ENCODE measurements around the gene EEF1AKMT2. TPM values are rescaled to one million over a fixed set of nuclear protein-coding genes. Genes with fewer than 3 reads are reported as not detected.

The EEF1AKMT2 gene
- total RNA-seq, 1 experiment from 2014 or later, result 18.2 TPM

- Histone ChIP-seq H3K9me3 (ENCODE audit: low read length) (no peaks in the 10 kb centered on the region), H3K4me3 (ENCODE audit: low read length) (no peak overlapping the region), H3K36me3 (ENCODE audit: low read depth, low read length) (peaks cover 14% of the 10 kb centered on the region), H4K20me1 (ENCODE audit: low read length) (no peaks in the 10 kb centered on the region), H2AFZ (ENCODE audit: low read length) (no peak overlapping the region), H3F3A (ENCODE audit: low read length, unreplicated experiment) (no peaks in the 10 kb centered on the region), H3K9me2 (replicated peaks; ENCODE audit: low read length) (no peaks in the 10 kb centered on the region), H3K4me1 (ENCODE audit: insufficient read depth, low read length) (no peaks in the 10 kb centered on the region), H3K9ac (ENCODE audit: low read length) (no peak overlapping the region), H3K79me2 (ENCODE audit: low read length) (no peaks in the 10 kb centered on the region), H3K27ac (ENCODE audit: low read length) (no peak overlapping the region), H3K27me3 (ENCODE audit: low read length) (no peaks in the 10 kb centered on the region), H3K4me2 (ENCODE audit: low read length) (no peak overlapping the region)
- ChIA-PET CTCF (interaction anchor here (0.5 kb wide), 1 partner anchor 804 kb away, joined by 3 read pairs; no protein-coding TSS in a partner anchor), POLR2A (ENCODE audit: unreplicated experiment) (no interaction called here)
- no peak for TF ChIP-seq EZH2phosphoT487 (IDR thresholded peaks at IDR 0.05; ENCODE audit: borderline replicate concordance, low read length)
- TF ChIP-seq CTCF (conservative IDR thresholded peaks at IDR 0.05; ENCODE audit: low read depth, low read length), result no peak
- TF ChIP-seq EZH2 (IDR thresholded peaks at IDR 0.05; ENCODE audit: low read length, unreplicated experiment), result no peak
- no TSS peak for BruUV-seq (replicated peaks)
- intact Hi-C loops (cut with micrococcal nuclease), result no loop called here
- ATAC-seq (no peak), DNase-seq (no peak)
Observed at GRCh38 chr10:124824507-124824906, 32.8 kb upstream of the EEF1AKMT2 start.

GRCh38 chr10:124821520-124821919 is 29.8 kb upstream of the EEF1AKMT2 start:
- H3K79me2 ChIP-seq (ENCODE audit: low read length), result no peaks in the 10 kb centered on the region
- ATAC-seq (no peak), DNase-seq (no peak)
- no peaks in the 10 kb centered on the region for H4K20me1 ChIP-seq (ENCODE audit: low read length)
- H3K4me2 ChIP-seq (ENCODE audit: low read length), result no peak overlapping the region
- H2AFZ ChIP-seq (ENCODE audit: low read length), result no peak overlapping the region
- H3K9me2 ChIP-seq (replicated peaks; ENCODE audit: low read length), result no peaks in the 10 kb centered on the region
- ChIA-PET CTCF (no interaction called here), POLR2A (ENCODE audit: unreplicated experiment) (no interaction called here)
- no peak overlapping the region for H3K27ac ChIP-seq (ENCODE audit: low read length)
- no peaks in the 10 kb centered on the region for H3K4me1 ChIP-seq (ENCODE audit: insufficient read depth, low read length)
- no peaks in the 10 kb centered on the region for H3F3A ChIP-seq (ENCODE audit: low read length, unreplicated experiment)
- TF ChIP-seq EZH2phosphoT487 (IDR thresholded peaks at IDR 0.05; ENCODE audit: borderline replicate concordance, low read length), result no peak
- TF ChIP-seq EZH2 (IDR thresholded peaks at IDR 0.05; ENCODE audit: low read length, unreplicated experiment), result no peak
- no peak for TF ChIP-seq CTCF (conservative IDR thresholded peaks at IDR 0.05; ENCODE audit: low read depth, low read length)
- H3K9me3 ChIP-seq (ENCODE audit: low read length), result no peaks in the 10 kb centered on the region
- intact Hi-C loops (cut with micrococcal nuclease), result no loop called here
- no peak overlapping the region for H3K9ac ChIP-seq (ENCODE audit: low read length)
- no TSS peak for BruUV-seq (replicated peaks)
- H3K36me3 ChIP-seq (ENCODE audit: low read depth, low read length), result peaks cover 3% of the 10 kb centered on the region
- H3K27me3 ChIP-seq (ENCODE audit: low read length), result no peaks in the 10 kb centered on the region
- H3K4me3 ChIP-seq (ENCODE audit: low read length), result no peak overlapping the region

- H3K27me3 ChIP-seq (ENCODE audit: low read length), result no peaks in the 10 kb centered on the region
- no peak overlapping the region for H2AFZ ChIP-seq (ENCODE audit: low read length)
- no peak for DNase-seq
- TF ChIP-seq EZH2 (IDR thresholded peaks at IDR 0.05; ENCODE audit: low read length, unreplicated experiment), result no peak
- TF ChIP-seq EZH2phosphoT487 (IDR thresholded peaks at IDR 0.05; ENCODE audit: borderline replicate concordance, low read length), result no peak
- TF ChIP-seq CTCF (conservative IDR thresholded peaks at IDR 0.05; ENCODE audit: low read depth, low read length), result no peak
- H3K36me3 ChIP-seq (ENCODE audit: low read depth, low read length), result no peaks in the 10 kb centered on the region
- no peak overlapping the region for H3K27ac ChIP-seq (ENCODE audit: low read length)
- no peak overlapping the region for H3K4me2 ChIP-seq (ENCODE audit: low read length)
- no peak for ATAC-seq
- BruUV-seq (replicated peaks), result no TSS peak
- no peaks in the 10 kb centered on the region for H3K4me1 ChIP-seq (ENCODE audit: insufficient read depth, low read length)
- H3K9me2 ChIP-seq (replicated peaks; ENCODE audit: low read length), result no peaks in the 10 kb centered on the region
- no peaks in the 10 kb centered on the region for H4K20me1 ChIP-seq (ENCODE audit: low read length)
- H3K79me2 ChIP-seq (ENCODE audit: low read length), result no peaks in the 10 kb centered on the region
- intact Hi-C loops (cut with micrococcal nuclease), result no loop called here
- CTCF ChIA-PET, result no interaction called here
- no peaks in the 10 kb centered on the region for H3F3A ChIP-seq (ENCODE audit: low read length, unreplicated experiment)
- H3K9me3 ChIP-seq (ENCODE audit: low read length), result no peaks in the 10 kb centered on the region
- POLR2A ChIA-PET (ENCODE audit: unreplicated experiment), result no interaction called here
- H3K4me3 ChIP-seq (ENCODE audit: low read length), result no peak overlapping the region
- no peak overlapping the region for H3K9ac ChIP-seq (ENCODE audit: low read length)
Observed at GRCh38 chr10:124820121-124820520, 28.4 kb upstream of the EEF1AKMT2 start.

All from PC-3 (cell line).